ENCODE measurements around the gene ARHGEF35.
"Not testable (repeated sequence)": the region's sequence is repeated elsewhere in the genome, so short reads cannot be mapped to it uniquely, and the experiment has no call there.

GRCh38 chr7:144194453-144194852, 1.2 kb downstream of the ARHGEF35 start:
- TF ChIP-seq CTCF, POLR2A (IDR thresholded peaks at IDR 0.05): not testable (repeated sequence)
